Hepatocyte (in vitro differentiated cells): Measurements from ENCODE around the gene VCL. TPM values are rescaled to one million over a fixed set of nuclear protein-coding genes. Genes with fewer than 3 reads are reported as not detected.

ENCODE experiments used
- DNase-seq: peaks from one replicate; pipeline ENCODE4 v3.0.0-alpha.2; 2016; ENCODE audit warnings: low spot score
- H2AFZ ChIP-seq: fragments of 200-600 bp; sonication (generic); 2 replicates; pipeline ENCODE4 v1.6.0; 2016; ENCODE audit warnings: antibody characterized with exemption, mild to moderate bottlenecking
- H3K27ac ChIP-seq: fragments of 200-600 bp; sonication (generic); 2 replicates; pipeline ENCODE4 v1.5.1; 2016; ENCODE audit warnings: mild to moderate bottlenecking
- H3K27me3 ChIP-seq: fragments of 200-600 bp; sonication (generic); 2 replicates; pipeline ENCODE4 v1.6.1; 2016
- H3K36me3 ChIP-seq: fragments of 200-600 bp; sonication (generic); replicated peaks from 2 replicates; pipeline ENCODE4 v1.5.1; 2016; ENCODE audit warnings: low read depth; ENCODE audit not compliant: insufficient read depth
- H3K4me1 ChIP-seq: fragments of 200-600 bp; sonication (generic); 2 replicates; pipeline ENCODE4 v1.5.1; 2016; ENCODE audit warnings: mild to moderate bottlenecking, moderate library complexity; ENCODE audit not compliant: insufficient read depth
- H3K4me2 ChIP-seq: fragments of 200-600 bp; sonication (generic); 2 replicates; pipeline ENCODE4 v1.6.0; 2016
- H3K4me3 ChIP-seq: fragments of 200-600 bp; sonication (generic); 2 replicates; pipeline ENCODE4 v1.5.1; 2016; ENCODE audit warnings: mild to moderate bottlenecking
- H3K79me2 ChIP-seq: fragments of 200-600 bp; sonication (generic); 2 replicates; pipeline ENCODE4 v1.6.0; 2017; ENCODE audit warnings: mild to moderate bottlenecking
- H3K9me2 ChIP-seq: fragments of 200-600 bp; sonication (generic); replicated peaks from 2 replicates; pipeline ENCODE4 v1.6.0; 2017; ENCODE audit warnings: mild to moderate bottlenecking; ENCODE audit not compliant: insufficient read depth
- H3K9me3 ChIP-seq: fragments of 200-600 bp; sonication (generic); 2 replicates; pipeline ENCODE4 v1.5.1; 2016; ENCODE audit warnings: low read depth, mild to moderate bottlenecking
- H4K20me1 ChIP-seq: fragments of 200-600 bp; sonication (generic); 2 replicates; pipeline ENCODE4 v1.6.0; 2016; ENCODE audit warnings: mild to moderate bottlenecking; ENCODE audit not compliant: insufficient read depth, poor library complexity, severe bottlenecking
- EZH2 ChIP-seq: fragments of 200-600 bp; sonication (generic); IDR thresholded peaks from 2 replicates; pipeline ENCODE4 v1.6.1; 2016; ENCODE audit warnings: antibody characterized with exemption, mild to moderate bottlenecking, borderline replicate concordance
- EZH2phosphoT487 ChIP-seq: fragments of 200-600 bp; sonication (generic); IDR thresholded peaks from one replicate; pipeline ENCODE4 v1.6.1; 2018; ENCODE audit warnings: antibody characterized with exemption, mild to moderate bottlenecking, low read depth, moderate library complexity; ENCODE audit not compliant: unreplicated experiment, severe bottlenecking
- WGBS: methylation state at CpG from one replicate; pipeline ENCODE4 v1.1.6; 2016; ENCODE audit warnings: low lambda C conversion rate; ENCODE audit errors: missing lambda C conversion rate; 5-methylcytosine and 5-hydroxymethylcytosine counted together
- polyA plus RNA-seq: library from polyadenylated mRNA; unstranded; fragments of >200 nt; fragmentation: Nextera tagmentation; extraction: Ambion mirVana; gene quantifications from 2 replicates; pipeline ENCODE4 v1.2.1, GENCODE V29; 2016
- total RNA-seq: library from RNA; depleted of rRNA; stranded (reverse); fragments of >200 nt; gene quantifications from 2 replicates; pipeline ENCODE4 v1.2.3, GENCODE V29; 2014
- TF ChIP-seq, protein P1 (sequence below): fragments of 200-600 bp; sonication (generic); IDR thresholded peaks from 2 replicates; pipeline ENCODE4 v1.5.1; 2016; ENCODE audit warnings: antibody characterized with exemption, mild to moderate bottlenecking; ENCODE audit not compliant: poor library complexity

VCL gene
- total and polyA plus RNA-seq, 2 experiments from 2014 or later, result 60.8 to 93.4 TPM

DNA sequence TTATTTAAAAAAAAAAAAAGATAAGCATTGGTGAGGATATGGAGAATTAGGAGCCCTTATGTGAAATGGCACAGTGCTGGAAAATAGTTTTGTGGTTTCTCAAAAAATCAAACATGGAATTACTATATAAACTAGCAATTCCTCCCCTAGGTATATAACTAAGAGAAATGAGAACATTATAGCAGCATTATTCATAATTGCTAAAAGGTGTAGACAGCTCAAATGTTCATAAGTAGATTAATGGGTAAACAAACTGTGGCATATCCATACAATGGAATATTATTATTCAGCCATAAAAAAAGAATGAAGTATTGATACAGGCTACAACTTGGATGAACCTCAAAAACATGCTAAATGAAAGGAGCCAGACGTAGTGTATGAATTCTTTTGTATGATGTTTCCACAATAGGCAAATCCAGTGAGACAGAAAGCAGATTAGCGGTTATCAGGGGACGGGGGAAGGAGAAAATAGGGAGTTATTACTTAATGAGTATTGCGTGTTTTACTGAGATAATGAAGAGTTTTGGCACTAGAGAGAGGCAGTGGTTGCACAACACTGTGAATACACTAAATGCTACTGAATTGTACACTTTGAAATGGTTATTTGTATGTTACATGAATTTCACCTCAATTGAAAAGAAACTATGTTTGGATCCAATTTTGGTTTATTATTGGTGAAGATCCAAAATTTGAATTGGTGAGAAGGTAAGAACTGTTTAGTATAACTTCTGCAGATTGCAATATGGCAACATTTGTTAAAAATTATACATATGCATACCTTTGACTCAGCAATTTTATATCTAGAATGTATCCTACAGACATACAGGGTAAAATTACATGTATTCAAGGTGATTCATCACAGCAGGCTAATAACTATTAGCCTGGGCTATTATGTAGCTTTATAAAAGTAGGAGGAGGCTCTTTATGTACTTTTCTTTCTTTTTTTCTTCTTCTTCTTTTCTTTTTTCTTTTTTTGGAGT is 69.7 kb downstream of the VCL start:
- H3K4me3 ChIP-seq, result no peak overlapping the region
- no peak overlapping the region for H3K4me2 ChIP-seq
- DNase-seq, result no peak
- H4K20me1 ChIP-seq, result no peaks in the 10 kb centered on the region
- H3K9me3 ChIP-seq, result peaks cover 4% of the 10 kb centered on the region
- H2AFZ ChIP-seq, result no peak overlapping the region
- H3K27me3 ChIP-seq, result no peaks in the 10 kb centered on the region
- peaks cover 42% of the 10 kb centered on the region for H3K79me2 ChIP-seq
- no peaks in the 10 kb centered on the region for H3K36me3 ChIP-seq
- 70% methylated on average over 4 of the region's 4 CpGs for WGBS
- no peaks in the 10 kb centered on the region for H3K4me1 ChIP-seq
- H3K27ac ChIP-seq, result no peak overlapping the region
- TF ChIP-seq, protein P1, sequence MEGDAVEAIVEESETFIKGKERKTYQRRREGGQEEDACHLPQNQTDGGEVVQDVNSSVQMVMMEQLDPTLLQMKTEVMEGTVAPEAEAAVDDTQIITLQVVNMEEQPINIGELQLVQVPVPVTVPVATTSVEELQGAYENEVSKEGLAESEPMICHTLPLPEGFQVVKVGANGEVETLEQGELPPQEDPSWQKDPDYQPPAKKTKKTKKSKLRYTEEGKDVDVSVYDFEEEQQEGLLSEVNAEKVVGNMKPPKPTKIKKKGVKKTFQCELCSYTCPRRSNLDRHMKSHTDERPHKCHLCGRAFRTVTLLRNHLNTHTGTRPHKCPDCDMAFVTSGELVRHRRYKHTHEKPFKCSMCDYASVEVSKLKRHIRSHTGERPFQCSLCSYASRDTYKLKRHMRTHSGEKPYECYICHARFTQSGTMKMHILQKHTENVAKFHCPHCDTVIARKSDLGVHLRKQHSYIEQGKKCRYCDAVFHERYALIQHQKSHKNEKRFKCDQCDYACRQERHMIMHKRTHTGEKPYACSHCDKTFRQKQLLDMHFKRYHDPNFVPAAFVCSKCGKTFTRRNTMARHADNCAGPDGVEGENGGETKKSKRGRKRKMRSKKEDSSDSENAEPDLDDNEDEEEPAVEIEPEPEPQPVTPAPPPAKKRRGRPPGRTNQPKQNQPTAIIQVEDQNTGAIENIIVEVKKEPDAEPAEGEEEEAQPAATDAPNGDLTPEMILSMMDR, result no peak
- TF ChIP-seq EZH2 (no peak), EZH2phosphoT487 (no peak)
- no peaks in the 10 kb centered on the region for H3K9me2 ChIP-seq

DNA sequence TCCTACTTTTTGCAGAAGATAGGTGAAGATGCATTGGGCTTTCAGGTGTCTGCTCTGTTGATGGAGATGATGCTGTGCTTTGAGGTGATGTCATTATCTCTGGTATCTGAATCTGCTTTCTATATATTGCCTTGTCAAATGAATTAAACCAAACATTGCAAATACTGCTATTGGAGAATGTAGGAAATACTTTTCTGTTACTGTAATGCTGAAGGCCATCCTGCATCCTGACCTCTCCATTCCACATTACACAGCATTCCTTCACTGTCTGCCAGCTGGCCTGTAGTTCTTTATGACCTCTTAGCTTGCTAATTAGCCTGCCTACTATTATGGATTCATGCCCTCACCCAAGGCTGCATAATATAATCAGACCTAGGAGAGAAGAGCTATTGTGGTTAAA is 73.2 kb downstream of the VCL start:
- Histone ChIP-seq H3K4me3 (no peak overlapping the region), H3K9me3 (no peaks in the 10 kb centered on the region), H3K27ac (no peak overlapping the region), H3K36me3 (no peaks in the 10 kb centered on the region), H2AFZ (no peak overlapping the region), H3K27me3 (no peaks in the 10 kb centered on the region), H3K4me1 (no peaks in the 10 kb centered on the region), H3K9me2 (no peaks in the 10 kb centered on the region), H3K4me2 (no peak overlapping the region), H4K20me1 (no peaks in the 10 kb centered on the region), H3K79me2 (peaks cover 20% of the 10 kb centered on the region)
- DNase-seq, result no peak
- TF ChIP-seq EZH2phosphoT487, result no peak
- TF ChIP-seq EZH2, result no peak
- TF ChIP-seq, protein P1, result no peak

GRCh38 chr10:74072503-74072902 is 74.6 kb downstream of the VCL start:
- H3K27ac ChIP-seq, result no peak overlapping the region
- 94% methylated on average over 6 of the region's 6 CpGs for WGBS
- H3K4me1 ChIP-seq, result no peaks in the 10 kb centered on the region
- no peaks in the 10 kb centered on the region for H3K27me3 ChIP-seq
- TF ChIP-seq, protein P1, result no peak
- TF ChIP-seq EZH2phosphoT487 (no peak), EZH2 (no peak)
- no peak overlapping the region for H3K4me2 ChIP-seq
- no peaks in the 10 kb centered on the region for H3K9me3 ChIP-seq
- peaks cover 17% of the 10 kb centered on the region for H3K79me2 ChIP-seq
- no peak overlapping the region for H3K4me3 ChIP-seq
- DNase-seq, result no peak
- no peaks in the 10 kb centered on the region for H3K36me3 ChIP-seq
- H3K9me2 ChIP-seq, result no peaks in the 10 kb centered on the region
- no peaks in the 10 kb centered on the region for H4K20me1 ChIP-seq
- H2AFZ ChIP-seq, result no peak overlapping the region
